ENCODE data around the gene OR1J4. TPM values are rescaled to one million over a fixed set of nuclear protein-coding genes. Genes with fewer than 3 reads are reported as not detected.

Gene OR1J4
- total RNA-seq, 2 donors from 2014 or later: not detected

DNA sequence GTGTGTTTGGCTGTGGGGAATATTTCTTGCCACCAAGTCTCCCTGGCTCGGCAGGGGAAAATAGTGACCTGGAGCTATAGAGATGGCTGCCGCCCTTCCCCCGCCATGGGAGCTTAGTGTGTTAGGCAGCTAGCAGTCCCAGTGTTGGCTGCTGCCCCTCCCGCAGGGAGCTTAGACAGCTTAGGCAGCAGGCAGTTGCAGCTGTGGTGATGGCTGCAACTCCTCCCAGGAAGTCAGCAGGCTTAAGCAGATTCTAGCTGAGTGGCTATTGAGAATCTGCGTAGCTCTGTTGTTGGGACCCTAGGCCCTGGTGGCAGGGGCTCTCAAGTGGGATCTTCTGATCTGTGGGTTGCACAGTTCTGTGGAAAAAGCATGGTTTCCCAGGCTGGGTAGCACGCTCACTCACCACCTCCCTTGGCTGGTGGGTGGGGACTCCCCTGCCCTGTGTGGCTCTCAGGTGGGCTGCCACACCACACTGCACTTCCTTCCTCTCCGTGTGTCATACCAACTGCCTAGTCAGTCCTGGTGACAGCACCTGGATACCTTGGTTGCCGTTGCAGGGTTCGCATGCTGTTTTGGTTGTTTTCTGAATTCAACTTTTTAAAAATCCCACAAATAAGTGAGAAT lies 43.3 kb downstream of the OR1J4 start:
- intact Hi-C loops (cut with DNase I, micrococcal nuclease): no loop called here
- DNase-seq (no peak), ATAC-seq (no peak)

DNA sequence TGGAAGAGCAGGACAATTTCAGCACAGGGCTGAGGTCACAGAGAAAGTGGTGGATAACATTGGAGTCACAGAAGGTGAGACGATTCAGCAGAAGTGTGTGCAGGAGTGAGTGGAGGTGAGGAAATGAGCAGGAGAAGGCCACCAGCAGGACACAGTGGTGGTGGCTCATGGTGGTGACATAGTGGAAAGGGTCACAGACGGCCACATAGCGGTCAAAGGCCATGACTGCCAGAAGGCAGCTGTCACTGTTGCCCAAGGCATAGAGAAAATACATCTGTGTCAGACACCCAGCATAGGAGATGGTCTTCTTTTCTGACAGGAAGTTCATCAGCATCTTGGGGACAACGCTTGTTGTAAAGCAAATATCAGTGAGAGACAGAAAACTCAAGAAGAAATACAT lies 49.0 kb downstream of the OR1J4 start:
- intact Hi-C loops (cut with DNase I, micrococcal nuclease): no loop called here
- DNase-seq: no peak
- no peak for ATAC-seq

Other genes starting within 250 kb of the OR1J4 start
- gene PTGS1, start 148.1 kb upstream of the OR1J4 start, total RNA-seq: 10 to 100 TPM in 1 of 2 donors, 1 to 10 TPM in 1; 7.8 to 25.4 TPM
- not detected for gene OR1J1, start 41.2 kb upstream of the OR1J4 start, total RNA-seq
- gene OR1J2, start 8.3 kb upstream of the OR1J4 start, total RNA-seq: not detected
- not detected for gene OR1N1, start 8.2 kb downstream of the OR1J4 start, total RNA-seq
- gene OR1N2, start 34.0 kb downstream of the OR1J4 start, total RNA-seq: not detected
- gene OR1L8, start 64.2 kb downstream of the OR1J4 start, total RNA-seq: not detected
- gene OR1Q1, start 95.6 kb downstream of the OR1J4 start, total RNA-seq: not detected
- gene OR1B1, start 138.5 kb downstream of the OR1J4 start, total RNA-seq: under 1 TPM in 1 of 2 donors, not detected in 1; 0.31 TPM
- not detected for gene OR1L1, start 142.6 kb downstream of the OR1J4 start, total RNA-seq
- gene OR1L3, start 156.0 kb downstream of the OR1J4 start, total RNA-seq: not detected
- not detected for gene OR1L4, start 204.8 kb downstream of the OR1J4 start, total RNA-seq
- not detected for gene OR1L6, start 223.2 kb downstream of the OR1J4 start, total RNA-seq